WTC11 (cell line): ENCODE measurements around the gene PAK6. TPM values are rescaled to one million over a fixed set of nuclear protein-coding genes. Genes with fewer than 3 reads are reported as not detected.

Experiments
- CREB1 ChIP-seq: sonication (generic); formaldehyde crosslinking; IDR thresholded peaks from 2 replicates; pipeline ENCODE4 v1.8.0; 2023; ENCODE audit warnings: mild to moderate bottlenecking, missing genetic modification reagents
- CREM ChIP-seq: sonication (generic); formaldehyde crosslinking; IDR thresholded peaks from 2 replicates; pipeline ENCODE4 v1.8.1; 2022; ENCODE audit warnings: mild to moderate bottlenecking, missing genetic modification reagents, moderate library complexity
- ESRRA ChIP-seq: sonication (generic); formaldehyde crosslinking; IDR thresholded peaks from 2 replicates; pipeline ENCODE4 v1.8.1; 2022; ENCODE audit warnings: mild to moderate bottlenecking, missing genetic modification reagents, borderline replicate concordance
- FOXK1 ChIP-seq: sonication (generic); formaldehyde crosslinking; IDR thresholded peaks from 2 replicates; pipeline ENCODE4 v1.8.0; 2022; ENCODE audit warnings: mild to moderate bottlenecking, moderate library complexity, missing genetic modification reagents
- GABPB1 ChIP-seq: sonication (generic); formaldehyde crosslinking; IDR thresholded peaks from 2 replicates; pipeline ENCODE4 v1.8.1; 2023; ENCODE audit warnings: mild to moderate bottlenecking, missing genetic modification reagents
- GRHL2 ChIP-seq: fragments of 250-450 bp; sonication (Bioruptor Pico); IDR thresholded peaks from 2 replicates; pipeline ENCODE4 v1.8.0; 2022; ENCODE audit warnings: mild to moderate bottlenecking, moderate library complexity; ENCODE audit not compliant: insufficient replicate concordance, severe bottlenecking
- JUN ChIP-seq: sonication (generic); formaldehyde crosslinking; IDR thresholded peaks from 2 replicates; pipeline ENCODE4 v1.8.0; 2023; ENCODE audit warnings: mild to moderate bottlenecking, missing genetic modification reagents
- KAT7 ChIP-seq: sonication (generic); formaldehyde crosslinking; IDR thresholded peaks from 2 replicates; pipeline ENCODE4 v1.8.1; 2023; ENCODE audit warnings: missing genetic modification reagents, mild to moderate bottlenecking, borderline replicate concordance
- NFATC4 ChIP-seq: fragments of 250-450 bp; sonication (Bioruptor Pico); IDR thresholded peaks from 2 replicates; pipeline ENCODE4 v1.9.0; 2021; ENCODE audit warnings: mild to moderate bottlenecking
- NR2C2 ChIP-seq: sonication (generic); formaldehyde crosslinking; IDR thresholded peaks from 2 replicates; pipeline ENCODE4 v1.8.0; 2022; ENCODE audit warnings: mild to moderate bottlenecking, missing genetic modification reagents
- PRRX2 ChIP-seq: fragments of 250-450 bp; sonication (Bioruptor Pico); IDR thresholded peaks from 2 replicates; pipeline ENCODE4 v1.8.0; 2021; ENCODE audit warnings: mild to moderate bottlenecking
- RORB ChIP-seq: fragments of 250-450 bp; sonication (Bioruptor Pico); IDR thresholded peaks from 2 replicates; pipeline ENCODE4 v1.9.0; 2021; ENCODE audit warnings: mild to moderate bottlenecking
- SMAD4 ChIP-seq: sonication (generic); formaldehyde crosslinking; IDR thresholded peaks from 2 replicates; pipeline ENCODE4 v1.8.0; 2022; ENCODE audit warnings: mild to moderate bottlenecking, missing genetic modification reagents
- SP1 ChIP-seq: sonication (generic); formaldehyde crosslinking; conservative IDR thresholded peaks from 2 replicates; pipeline ENCODE4 v1.8.1; 2022; ENCODE audit warnings: missing genetic modification reagents
- TEAD1 ChIP-seq: sonication (generic); formaldehyde crosslinking; IDR thresholded peaks from 2 replicates; pipeline ENCODE4 v1.8.0; 2022; ENCODE audit warnings: mild to moderate bottlenecking, missing genetic modification reagents
- TEAD4 ChIP-seq: sonication (generic); formaldehyde crosslinking; IDR thresholded peaks from 2 replicates; pipeline ENCODE4 v1.8.0; 2022; ENCODE audit warnings: mild to moderate bottlenecking, missing genetic modification reagents
- TP53 ChIP-seq: sonication (generic); formaldehyde crosslinking; IDR thresholded peaks from 2 replicates; pipeline ENCODE4 v1.8.1; 2023; ENCODE audit warnings: mild to moderate bottlenecking, missing genetic modification reagents
- ZNF121 ChIP-seq: sonication (generic); formaldehyde crosslinking; IDR thresholded peaks from 2 replicates; pipeline ENCODE4 v1.8.0; 2023; ENCODE audit warnings: missing genetic modification reagents
- ZNF232 ChIP-seq: sonication (generic); formaldehyde crosslinking; IDR thresholded peaks from 2 replicates; pipeline ENCODE4 v1.8.0; 2022; ENCODE audit warnings: mild to moderate bottlenecking, missing genetic modification reagents
- total RNA-seq: library from RNA; stranded (reverse); gene quantifications from 3 replicates; pipeline ENCODE4 v1.2.3, GENCODE V29; 2021
- TF ChIP-seq, protein P1 (sequence below): sonication (generic); formaldehyde crosslinking; IDR thresholded peaks from 2 replicates; pipeline ENCODE4 v1.8.1; 2022; ENCODE audit warnings: mild to moderate bottlenecking, missing genetic modification reagents, moderate library complexity, borderline replicate concordance
- TF ChIP-seq, protein P2 (sequence below): fragments of 250-450 bp; sonication (Bioruptor Pico); conservative IDR thresholded peaks from 2 replicates; pipeline ENCODE4 v1.9.0; 2021; ENCODE audit warnings: mild to moderate bottlenecking
- TF ChIP-seq, protein P3 (sequence below): sonication (generic); formaldehyde crosslinking; IDR thresholded peaks from 2 replicates; pipeline ENCODE4 v1.8.1; 2023; ENCODE audit warnings: mild to moderate bottlenecking, missing genetic modification reagents, moderate library complexity
- TF ChIP-seq, protein P4 (sequence below): sonication (generic); formaldehyde crosslinking; IDR thresholded peaks from 2 replicates; pipeline ENCODE4 v1.8.1; 2023; ENCODE audit warnings: mild to moderate bottlenecking, missing genetic modification reagents, moderate library complexity
- TF ChIP-seq, protein P5 (sequence below): sonication (generic); formaldehyde crosslinking; IDR thresholded peaks from 2 replicates; pipeline ENCODE4 v1.8.0; 2022; ENCODE audit warnings: mild to moderate bottlenecking, missing genetic modification reagents
- TF ChIP-seq, protein P6 (sequence below): sonication (generic); formaldehyde crosslinking; IDR thresholded peaks from 2 replicates; pipeline ENCODE4 v1.8.1; 2023; ENCODE audit warnings: mild to moderate bottlenecking, missing genetic modification reagents
- TF ChIP-seq, protein P7 (sequence below): sonication (generic); formaldehyde crosslinking; conservative IDR thresholded peaks from 2 replicates; pipeline ENCODE4 v1.8.1; 2022; ENCODE audit warnings: mild to moderate bottlenecking, missing genetic modification reagents
- TF ChIP-seq, protein P8 (sequence below): sonication (generic); formaldehyde crosslinking; IDR thresholded peaks from 2 replicates; pipeline ENCODE4 v1.8.0; 2022; ENCODE audit warnings: mild to moderate bottlenecking, missing genetic modification reagents
- TF ChIP-seq, protein P9 (sequence below): sonication (generic); formaldehyde crosslinking; IDR thresholded peaks from 2 replicates; pipeline ENCODE4 v1.8.1; 2022; ENCODE audit warnings: mild to moderate bottlenecking, moderate library complexity, missing genetic modification reagents
- TF ChIP-seq, protein P10 (sequence below): sonication (generic); formaldehyde crosslinking; IDR thresholded peaks from 2 replicates; pipeline ENCODE4 v1.8.1; 2022; ENCODE audit warnings: low read depth, mild to moderate bottlenecking, moderate library complexity, missing genetic modification reagents, borderline replicate concordance

PAK6 gene
- total RNA-seq, 1 experiment from 2014 or later: 11.7 TPM

DNA sequence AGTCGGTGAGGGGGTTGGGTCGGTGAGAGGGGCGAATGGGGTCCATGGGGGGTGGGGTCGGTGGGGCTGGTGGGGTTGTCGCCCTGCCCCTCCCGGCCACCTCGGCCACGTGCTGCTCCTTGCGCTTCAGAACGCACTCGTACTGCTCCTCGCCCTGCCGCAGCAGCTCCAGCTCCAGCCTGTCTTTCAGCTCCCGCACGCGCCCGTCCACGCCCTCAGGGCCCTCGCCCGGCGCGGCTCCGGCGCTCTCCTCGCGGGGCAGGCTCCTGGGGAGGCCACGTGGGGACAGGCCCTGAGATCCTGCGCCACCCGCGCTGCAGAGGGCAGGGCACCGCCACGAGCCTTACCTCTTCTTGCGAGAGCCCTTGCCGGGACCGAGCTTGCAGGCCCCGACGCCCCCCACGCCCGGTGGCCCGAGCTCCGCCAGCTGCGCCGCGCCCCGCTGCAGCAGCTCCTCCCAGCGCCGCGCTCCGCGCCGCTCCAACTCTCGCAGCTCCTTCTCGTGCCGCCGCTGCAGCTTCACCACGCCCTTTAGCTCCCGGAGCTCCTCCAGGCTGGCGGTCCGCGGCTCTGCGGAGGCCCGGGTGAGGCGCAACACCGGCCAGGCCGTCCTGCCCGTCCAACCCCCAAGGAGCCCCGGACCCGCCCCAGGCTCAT, 52.2 kb downstream of the PAK6 start (continued):
- TF ChIP-seq, protein P1, sequence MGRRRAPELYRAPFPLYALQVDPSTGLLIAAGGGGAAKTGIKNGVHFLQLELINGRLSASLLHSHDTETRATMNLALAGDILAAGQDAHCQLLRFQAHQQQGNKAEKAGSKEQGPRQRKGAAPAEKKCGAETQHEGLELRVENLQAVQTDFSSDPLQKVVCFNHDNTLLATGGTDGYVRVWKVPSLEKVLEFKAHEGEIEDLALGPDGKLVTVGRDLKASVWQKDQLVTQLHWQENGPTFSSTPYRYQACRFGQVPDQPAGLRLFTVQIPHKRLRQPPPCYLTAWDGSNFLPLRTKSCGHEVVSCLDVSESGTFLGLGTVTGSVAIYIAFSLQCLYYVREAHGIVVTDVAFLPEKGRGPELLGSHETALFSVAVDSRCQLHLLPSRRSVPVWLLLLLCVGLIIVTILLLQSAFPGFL (CRISPR knock-in tag): no peak
- TF ChIP-seq NR2C2 (CRISPR knock-in tag) (no peak), KAT7 (CRISPR knock-in tag) (peak; percentile 55; the same call in 1 of the 2 replicates), CREB1 (CRISPR knock-in tag) (no peak), TP53 (no peak), PRRX2 (no peak), JUN (CRISPR knock-in tag) (peak; percentile 79), CREM (CRISPR knock-in tag) (no peak; the same call in 1 of the 2 replicates), GRHL2 (CRISPR knock-in tag) (no peak), ESRRA (CRISPR knock-in tag) (no peak), ZNF232 (CRISPR knock-in tag) (no peak), TEAD1 (CRISPR knock-in tag) (peak; percentile 42; the same call in 1 of the 2 replicates), ZNF121 (CRISPR knock-in tag) (peak; percentile 44; the same call in 1 of the 2 replicates), TEAD4 (CRISPR knock-in tag) (no peak), RORB (no peak), GABPB1 (CRISPR knock-in tag) (no peak), SP1 (CRISPR knock-in tag) (peak; percentile 55; the same call in 1 of the 2 replicates), FOXK1 (CRISPR knock-in tag) (peak; percentile 77), NFATC4 (CRISPR knock-in tag) (no peak), SMAD4 (CRISPR knock-in tag) (peak; percentile 58)
- TF ChIP-seq, protein P2, sequence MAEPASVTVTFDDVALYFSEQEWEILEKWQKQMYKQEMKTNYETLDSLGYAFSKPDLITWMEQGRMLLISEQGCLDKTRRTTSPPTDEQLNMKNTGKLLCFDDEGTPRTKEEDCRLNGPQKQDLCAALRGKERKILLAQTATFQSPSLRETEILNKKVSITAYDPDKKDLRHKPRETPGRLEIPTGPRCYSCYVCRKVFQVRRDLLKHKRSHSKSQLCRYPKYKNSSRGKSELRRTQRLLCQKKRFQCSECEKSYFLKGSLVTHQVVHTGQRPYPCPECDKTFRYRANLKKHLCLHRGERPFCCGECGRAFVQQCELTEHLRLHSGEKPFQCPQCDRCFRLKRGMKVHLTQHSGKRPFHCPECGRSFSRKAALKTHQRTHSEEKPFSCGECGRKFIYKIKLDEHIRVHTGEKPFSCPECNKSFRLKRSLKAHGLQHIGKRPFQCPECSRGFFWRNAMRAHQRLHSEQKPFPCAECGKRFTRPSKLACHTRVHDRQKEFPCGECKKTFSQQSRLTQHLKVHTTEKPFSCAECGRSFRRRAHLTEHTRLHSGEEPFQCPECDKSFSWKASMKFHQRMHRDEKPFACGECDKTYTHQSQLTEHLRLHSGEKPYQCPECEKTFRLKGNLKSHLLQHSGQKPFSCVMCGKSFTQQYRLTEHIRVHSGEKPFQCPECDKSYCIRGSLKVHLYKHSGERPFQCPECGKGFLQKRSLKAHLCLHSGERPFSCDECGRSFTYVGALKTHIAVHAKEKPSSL (CRISPR knock-in tag): no peak
- TF ChIP-seq, protein P3, sequence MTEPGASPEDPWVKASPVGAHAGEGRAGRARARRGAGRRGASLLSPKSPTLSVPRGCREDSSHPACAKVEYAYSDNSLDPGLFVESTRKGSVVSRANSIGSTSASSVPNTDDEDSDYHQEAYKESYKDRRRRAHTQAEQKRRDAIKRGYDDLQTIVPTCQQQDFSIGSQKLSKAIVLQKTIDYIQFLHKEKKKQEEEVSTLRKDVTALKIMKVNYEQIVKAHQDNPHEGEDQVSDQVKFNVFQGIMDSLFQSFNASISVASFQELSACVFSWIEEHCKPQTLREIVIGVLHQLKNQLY: no peak
- TF ChIP-seq, protein P4, sequence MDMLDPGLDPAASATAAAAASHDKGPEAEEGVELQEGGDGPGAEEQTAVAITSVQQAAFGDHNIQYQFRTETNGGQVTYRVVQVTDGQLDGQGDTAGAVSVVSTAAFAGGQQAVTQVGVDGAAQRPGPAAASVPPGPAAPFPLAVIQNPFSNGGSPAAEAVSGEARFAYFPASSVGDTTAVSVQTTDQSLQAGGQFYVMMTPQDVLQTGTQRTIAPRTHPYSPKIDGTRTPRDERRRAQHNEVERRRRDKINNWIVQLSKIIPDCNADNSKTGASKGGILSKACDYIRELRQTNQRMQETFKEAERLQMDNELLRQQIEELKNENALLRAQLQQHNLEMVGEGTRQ (CRISPR knock-in tag): peak; percentile 65
- TF ChIP-seq, protein P5, sequence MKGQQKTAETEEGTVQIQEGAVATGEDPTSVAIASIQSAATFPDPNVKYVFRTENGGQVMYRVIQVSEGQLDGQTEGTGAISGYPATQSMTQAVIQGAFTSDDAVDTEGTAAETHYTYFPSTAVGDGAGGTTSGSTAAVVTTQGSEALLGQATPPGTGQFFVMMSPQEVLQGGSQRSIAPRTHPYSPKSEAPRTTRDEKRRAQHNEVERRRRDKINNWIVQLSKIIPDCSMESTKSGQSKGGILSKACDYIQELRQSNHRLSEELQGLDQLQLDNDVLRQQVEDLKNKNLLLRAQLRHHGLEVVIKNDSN (CRISPR knock-in tag): peak; percentile 69; the same call in 1 of the 2 replicates
- TF ChIP-seq, protein P6, sequence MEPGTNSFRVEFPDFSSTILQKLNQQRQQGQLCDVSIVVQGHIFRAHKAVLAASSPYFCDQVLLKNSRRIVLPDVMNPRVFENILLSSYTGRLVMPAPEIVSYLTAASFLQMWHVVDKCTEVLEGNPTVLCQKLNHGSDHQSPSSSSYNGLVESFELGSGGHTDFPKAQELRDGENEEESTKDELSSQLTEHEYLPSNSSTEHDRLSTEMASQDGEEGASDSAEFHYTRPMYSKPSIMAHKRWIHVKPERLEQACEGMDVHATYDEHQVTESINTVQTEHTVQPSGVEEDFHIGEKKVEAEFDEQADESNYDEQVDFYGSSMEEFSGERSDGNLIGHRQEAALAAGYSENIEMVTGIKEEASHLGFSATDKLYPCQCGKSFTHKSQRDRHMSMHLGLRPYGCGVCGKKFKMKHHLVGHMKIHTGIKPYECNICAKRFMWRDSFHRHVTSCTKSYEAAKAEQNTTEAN (CRISPR knock-in tag): peak; percentile 97
- TF ChIP-seq, protein P7, sequence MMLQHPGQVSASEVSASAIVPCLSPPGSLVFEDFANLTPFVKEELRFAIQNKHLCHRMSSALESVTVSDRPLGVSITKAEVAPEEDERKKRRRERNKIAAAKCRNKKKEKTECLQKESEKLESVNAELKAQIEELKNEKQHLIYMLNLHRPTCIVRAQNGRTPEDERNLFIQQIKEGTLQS (CRISPR knock-in tag): peak; percentile 75
- TF ChIP-seq, protein P8, sequence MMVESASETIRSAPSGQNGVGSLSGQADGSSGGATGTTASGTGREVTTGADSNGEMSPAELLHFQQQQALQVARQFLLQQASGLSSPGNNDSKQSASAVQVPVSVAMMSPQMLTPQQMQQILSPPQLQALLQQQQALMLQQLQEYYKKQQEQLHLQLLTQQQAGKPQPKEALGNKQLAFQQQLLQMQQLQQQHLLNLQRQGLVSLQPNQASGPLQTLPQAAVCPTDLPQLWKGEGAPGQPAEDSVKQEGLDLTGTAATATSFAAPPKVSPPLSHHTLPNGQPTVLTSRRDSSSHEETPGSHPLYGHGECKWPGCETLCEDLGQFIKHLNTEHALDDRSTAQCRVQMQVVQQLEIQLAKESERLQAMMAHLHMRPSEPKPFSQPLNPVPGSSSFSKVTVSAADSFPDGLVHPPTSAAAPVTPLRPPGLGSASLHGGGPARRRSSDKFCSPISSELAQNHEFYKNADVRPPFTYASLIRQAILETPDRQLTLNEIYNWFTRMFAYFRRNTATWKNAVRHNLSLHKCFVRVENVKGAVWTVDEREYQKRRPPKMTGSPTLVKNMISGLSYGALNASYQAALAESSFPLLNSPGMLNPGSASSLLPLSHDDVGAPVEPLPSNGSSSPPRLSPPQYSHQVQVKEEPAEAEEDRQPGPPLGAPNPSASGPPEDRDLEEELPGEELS (CRISPR knock-in tag): peak; percentile 89; the same call in 1 of the 2 replicates
- TF ChIP-seq, protein P9, sequence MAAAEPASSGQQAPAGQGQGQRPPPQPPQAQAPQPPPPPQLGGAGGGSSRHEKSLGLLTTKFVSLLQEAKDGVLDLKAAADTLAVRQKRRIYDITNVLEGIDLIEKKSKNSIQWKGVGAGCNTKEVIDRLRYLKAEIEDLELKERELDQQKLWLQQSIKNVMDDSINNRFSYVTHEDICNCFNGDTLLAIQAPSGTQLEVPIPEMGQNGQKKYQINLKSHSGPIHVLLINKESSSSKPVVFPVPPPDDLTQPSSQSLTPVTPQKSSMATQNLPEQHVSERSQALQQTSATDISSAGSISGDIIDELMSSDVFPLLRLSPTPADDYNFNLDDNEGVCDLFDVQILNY: no peak
- TF ChIP-seq, protein P10, sequence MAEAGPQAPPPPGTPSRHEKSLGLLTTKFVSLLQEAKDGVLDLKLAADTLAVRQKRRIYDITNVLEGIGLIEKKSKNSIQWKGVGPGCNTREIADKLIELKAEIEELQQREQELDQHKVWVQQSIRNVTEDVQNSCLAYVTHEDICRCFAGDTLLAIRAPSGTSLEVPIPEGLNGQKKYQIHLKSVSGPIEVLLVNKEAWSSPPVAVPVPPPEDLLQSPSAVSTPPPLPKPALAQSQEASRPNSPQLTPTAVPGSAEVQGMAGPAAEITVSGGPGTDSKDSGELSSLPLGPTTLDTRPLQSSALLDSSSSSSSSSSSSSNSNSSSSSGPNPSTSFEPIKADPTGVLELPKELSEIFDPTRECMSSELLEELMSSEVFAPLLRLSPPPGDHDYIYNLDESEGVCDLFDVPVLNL (CRISPR knock-in tag): peak; percentile 84
